Caco-2 (cell line): ENCODE measurements around the gene BHLHE23. TPM values are rescaled to one million over a fixed set of nuclear protein-coding genes. Genes with fewer than 3 reads are reported as not detected.

Experiments used
- BruUV-seq: library from RNA; stranded (reverse); fragments of 400-500 nt; replicated peaks from 2 replicates; lab custom pipeline; 2021; lab: Mats Ljungman, UMichigan
- CTCF ChIA-PET: fragments of 300-600 bp; sonication (Branson Sonifier 250); formaldehyde crosslinking; loops from one replicate; lab custom pipeline; 2022; ENCODE audit warnings: antibody characterized with exemption; lab: Charles Lee
- POLR2A ChIA-PET: fragments of 300-600 bp; sonication (Branson Sonifier 250); formaldehyde crosslinking; loops from one replicate; lab custom pipeline; 2022; ENCODE audit warnings: antibody characterized with exemption; lab: Charles Lee
- DNase-seq, 2 experiments: peaks; one replicate each; pipeline versions ENCODE4 v3.0.0 to v3.0.0-alpha.2; 2020 to 2022
- H3K27me3 ChIP-seq: replicated peaks from 2 replicates; pipeline ENCODE4 v1.6.0; 2011; ENCODE audit warnings: low read length; ENCODE audit not compliant: control insufficient read depth, insufficient read depth
- H3K36me3 ChIP-seq: 2 replicates; pipeline ENCODE4 v1.5.1; 2011; ENCODE audit warnings: low read length; ENCODE audit not compliant: control insufficient read depth, insufficient read depth
- H3K4me1 ChIP-seq: fragments of 250-450 bp; sonication (Bioruptor Pico); 2 replicates; pipeline ENCODE4 v1.5.1; 2020; ENCODE audit warnings: mild to moderate bottlenecking
- H3K4me3 ChIP-seq: 2 replicates; pipeline ENCODE4 v1.5.1; 2011; ENCODE audit warnings: low read depth, mild to moderate bottlenecking, control low read depth, low read length
- H3K9me3 ChIP-seq: fragments of 250-450 bp; sonication (Bioruptor Pico); 2 replicates; pipeline ENCODE4 v1.5.1; 2020; ENCODE audit warnings: mild to moderate bottlenecking, moderate library complexity
- H3K27ac Mint-ChIP-seq: one replicate; pipeline ENCODE4 v1.8.0; 2022; ENCODE audit warnings: mixed read lengths; ENCODE audit not compliant: unreplicated experiment
- H3K27me3 Mint-ChIP-seq: one replicate; pipeline ENCODE4 v1.8.0; 2022; ENCODE audit warnings: mixed read lengths; ENCODE audit not compliant: insufficient read depth, unreplicated experiment
- H3K36me3 Mint-ChIP-seq: one replicate; pipeline ENCODE4 v1.8.0; 2022; ENCODE audit warnings: mild to moderate bottlenecking, mixed read lengths; ENCODE audit not compliant: insufficient read depth, unreplicated experiment
- H3K4me1 Mint-ChIP-seq: one replicate; pipeline ENCODE4 v1.8.0; 2022; ENCODE audit warnings: low read depth, mixed read lengths; ENCODE audit not compliant: unreplicated experiment
- H3K4me3 Mint-ChIP-seq: one replicate; pipeline ENCODE4 v1.8.0; 2022; ENCODE audit warnings: mild to moderate bottlenecking, moderate library complexity, mixed read lengths; ENCODE audit not compliant: unreplicated experiment
- H3K9me3 Mint-ChIP-seq: one replicate; pipeline ENCODE4 v1.8.0; 2022; ENCODE audit warnings: mixed read lengths; ENCODE audit not compliant: unreplicated experiment
- intact Hi-C: fragments of 100-400 bp; cut with micrococcal nuclease; formaldehyde crosslinking; loops from one replicate; pipeline ENCODE4 v1.10.0; 2022; ENCODE audit not compliant: unreplicated experiment
- total RNA-seq: library from RNA; stranded (reverse); gene quantifications from 2 replicates; pipeline ENCODE4 v1.2.3, GENCODE V29; 2022
- TF ChIP-seq, protein P1 (sequence below), 2 experiments: fragments of 200-600 bp in 1 of 2; IDR thresholded peaks; 1 replicate in 1 of 2; 2 replicates in 1 of 2; pipeline versions ENCODE4 v1.5.1 to v1.8.0; 2011 to 2022; ENCODE audit warnings: antibody characterized with exemption in 1 of 2, control low read depth in 1 of 2, inconsistent platforms in 1 of 2, low read depth in 1 of 2, low read length in 1 of 2, mild to moderate bottlenecking in 1 of 2, moderate library complexity in 1 of 2; ENCODE audit not compliant: insufficient read depth in 1 of 2, severe bottlenecking in 1 of 2, unreplicated experiment in 1 of 2

Gene BHLHE23
- total RNA-seq, 1 experiment from 2014 or later, result 0.95 TPM

DNA sequence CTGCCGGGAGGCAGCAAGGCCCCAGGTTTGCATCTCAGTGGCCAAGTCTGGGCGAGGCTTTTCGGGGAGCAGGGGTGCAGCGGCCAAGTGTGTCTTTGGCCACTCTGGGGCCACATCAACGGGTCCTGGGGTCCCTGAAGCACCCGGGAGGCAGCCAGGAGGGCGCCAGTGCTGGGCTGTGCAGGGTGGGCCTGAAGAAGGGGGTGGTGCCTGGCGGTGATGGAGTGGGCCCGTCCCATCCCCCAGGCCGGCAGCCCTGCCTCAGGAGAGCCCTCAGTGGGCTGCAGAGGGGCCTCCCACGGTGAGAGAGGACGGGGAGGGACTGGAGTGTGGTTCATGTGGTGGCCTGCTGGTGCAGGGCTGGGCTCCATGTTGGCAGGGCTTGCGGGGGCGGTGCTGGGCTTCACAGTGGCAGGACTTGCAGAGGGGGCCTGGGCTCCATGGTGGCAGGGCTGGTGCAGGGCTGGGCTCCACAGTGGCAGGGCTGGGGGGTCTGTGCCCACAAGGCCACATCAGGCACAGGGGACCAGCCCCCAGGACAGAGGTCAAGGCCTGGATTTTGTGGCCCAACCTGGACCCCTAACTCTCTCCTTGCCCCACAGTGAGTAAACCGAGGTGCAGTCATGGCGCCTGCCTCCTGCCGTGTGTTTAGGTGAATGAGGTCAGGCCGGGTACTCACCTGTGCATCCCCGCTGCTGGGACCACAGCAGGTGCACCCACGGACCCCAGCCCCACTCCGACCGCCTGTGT, 10.5 kb upstream of the BHLHE23 start:
- H3K36me3 ChIP-seq, result no peaks in the 10 kb centered on the region; the same call in 1 of the 2 replicates
- ChIA-PET POLR2A (interaction anchor here (0.6 kb wide), 1 partner anchor 213 kb away, joined by 3 read pairs; the partner anchor contains the start of gene OGFR), CTCF (interaction anchor here (0.9 to 2.9 kb wide), 2 partner anchors 8 to 45 kb away, joined by 4 to 24 read pairs; no protein-coding TSS in a partner anchor)
- Mint-ChIP-seq H3K9me3 (peaks cover 26% of the 10 kb centered on the region), H3K27ac (peak overlapping the region; percentile 81), H3K36me3 (peaks cover 24% of the 10 kb centered on the region), H3K4me3 (no peak overlapping the region), H3K27me3 (no peaks in the 10 kb centered on the region), H3K4me1 (peaks cover 64% of the 10 kb centered on the region)
- DNase-seq, result peak in 1 of 2 experiments; percentile 58
- H3K9me3 ChIP-seq, result peaks cover 10% of the 10 kb centered on the region
- intact Hi-C loops, result no loop called here
- BruUV-seq, result no TSS peak
- no peak overlapping the region for H3K4me3 ChIP-seq
- H3K4me1 ChIP-seq, result peaks cover 75% of the 10 kb centered on the region
- no peaks in the 10 kb centered on the region for H3K27me3 ChIP-seq
- TF ChIP-seq, protein P1, sequence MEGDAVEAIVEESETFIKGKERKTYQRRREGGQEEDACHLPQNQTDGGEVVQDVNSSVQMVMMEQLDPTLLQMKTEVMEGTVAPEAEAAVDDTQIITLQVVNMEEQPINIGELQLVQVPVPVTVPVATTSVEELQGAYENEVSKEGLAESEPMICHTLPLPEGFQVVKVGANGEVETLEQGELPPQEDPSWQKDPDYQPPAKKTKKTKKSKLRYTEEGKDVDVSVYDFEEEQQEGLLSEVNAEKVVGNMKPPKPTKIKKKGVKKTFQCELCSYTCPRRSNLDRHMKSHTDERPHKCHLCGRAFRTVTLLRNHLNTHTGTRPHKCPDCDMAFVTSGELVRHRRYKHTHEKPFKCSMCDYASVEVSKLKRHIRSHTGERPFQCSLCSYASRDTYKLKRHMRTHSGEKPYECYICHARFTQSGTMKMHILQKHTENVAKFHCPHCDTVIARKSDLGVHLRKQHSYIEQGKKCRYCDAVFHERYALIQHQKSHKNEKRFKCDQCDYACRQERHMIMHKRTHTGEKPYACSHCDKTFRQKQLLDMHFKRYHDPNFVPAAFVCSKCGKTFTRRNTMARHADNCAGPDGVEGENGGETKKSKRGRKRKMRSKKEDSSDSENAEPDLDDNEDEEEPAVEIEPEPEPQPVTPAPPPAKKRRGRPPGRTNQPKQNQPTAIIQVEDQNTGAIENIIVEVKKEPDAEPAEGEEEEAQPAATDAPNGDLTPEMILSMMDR (IDR thresholded peaks at IDR 0.05; ENCODE audit: insufficient read depth in 1 of 2, low read depth in 1 of 2, low read length in 1 of 2, severe bottlenecking in 1 of 2, unreplicated experiment in 1 of 2), result no peak

DNA sequence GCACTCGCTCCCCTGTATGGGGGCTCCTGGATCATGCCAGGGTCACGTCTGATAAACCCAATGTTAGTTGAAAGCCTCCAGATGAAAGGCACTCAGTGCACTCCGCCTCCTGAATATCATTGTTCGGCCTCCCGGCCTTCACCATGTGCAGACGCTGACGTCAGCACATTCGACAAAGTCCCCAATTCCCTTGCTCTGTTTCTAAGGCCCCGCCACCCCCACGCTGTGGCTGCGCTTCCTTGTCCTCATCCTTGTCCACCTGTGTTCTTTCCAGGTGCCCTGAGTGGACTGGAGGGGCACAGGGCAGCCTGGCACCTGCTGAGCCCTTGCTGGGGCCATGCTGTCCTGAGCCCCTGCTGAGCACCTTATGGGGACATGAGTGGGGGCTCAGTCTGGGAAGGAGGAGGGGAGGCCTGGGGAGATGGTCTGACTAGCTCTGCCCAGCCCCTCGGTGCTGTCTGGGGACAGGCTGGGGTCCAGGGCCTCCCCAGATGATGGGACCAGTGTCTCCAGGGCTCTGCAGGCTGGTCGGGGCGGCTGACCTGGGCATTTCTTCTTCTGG, 9.8 kb upstream of the BHLHE23 start:
- no TSS peak for BruUV-seq
- ChIA-PET CTCF (interaction anchor here (2.9 kb wide), 1 partner anchor 44 kb away, joined by 37 read pairs; no protein-coding TSS in a partner anchor), POLR2A (interaction anchor here (0.6 kb wide), 1 partner anchor 212 kb away, joined by 3 read pairs; the partner anchor contains the start of gene OGFR)
- Mint-ChIP-seq H3K27me3 (no peaks in the 10 kb centered on the region), H3K4me1 (peaks cover 57% of the 10 kb centered on the region), H3K4me3 (peak overlapping the region; percentile 81), H3K27ac (peak overlapping the region; percentile 81), H3K9me3 (peaks cover 26% of the 10 kb centered on the region), H3K36me3 (peaks cover 21% of the 10 kb centered on the region)
- TF ChIP-seq, protein P1 (IDR thresholded peaks at IDR 0.05; ENCODE audit: insufficient read depth in 1 of 2, low read depth in 1 of 2, low read length in 1 of 2, severe bottlenecking in 1 of 2, unreplicated experiment in 1 of 2), result no peak
- no peaks in the 10 kb centered on the region for H3K27me3 ChIP-seq
- peaks cover 68% of the 10 kb centered on the region for H3K4me1 ChIP-seq
- H3K36me3 ChIP-seq, result no peaks in the 10 kb centered on the region; the same call in 1 of the 2 replicates
- H3K4me3 ChIP-seq, result no peak overlapping the region
- intact Hi-C loops, result no loop called here
- DNase-seq, result no peak
- H3K9me3 ChIP-seq, result peaks cover 10% of the 10 kb centered on the region

DNA sequence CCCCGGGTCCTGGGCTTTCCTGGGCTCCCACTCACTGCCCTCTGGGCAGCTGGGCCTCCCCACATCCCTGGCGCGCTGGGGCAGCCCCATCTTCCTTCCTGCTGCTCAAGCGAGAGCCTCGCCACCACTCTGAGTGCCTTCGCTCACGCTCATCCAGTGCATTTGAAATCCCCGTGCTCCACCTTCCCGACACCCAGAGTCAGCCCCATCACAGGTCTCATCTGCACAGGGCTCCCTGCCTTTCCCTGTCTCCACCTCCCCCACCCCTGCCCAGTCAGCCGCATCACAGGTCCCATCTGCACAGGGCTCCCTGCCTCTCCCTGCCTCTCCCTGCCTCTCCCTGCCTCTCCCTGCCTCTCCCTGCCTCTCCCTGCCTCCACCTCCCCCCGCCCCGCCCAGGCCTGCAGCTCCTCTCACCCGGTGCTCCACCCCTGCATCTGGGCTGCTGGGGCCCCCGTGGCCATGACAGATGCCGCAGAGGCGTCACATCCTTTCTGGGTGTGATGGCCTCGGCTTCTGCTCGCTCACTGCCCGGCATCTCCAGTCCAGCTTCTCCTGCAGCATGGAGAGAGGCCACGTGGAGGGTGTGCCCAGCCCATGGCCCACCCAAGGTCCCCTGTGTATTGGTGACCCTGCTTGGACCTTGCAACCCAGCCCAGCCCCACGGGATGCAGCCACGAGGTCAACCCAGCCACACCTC, 9.0 kb upstream of the BHLHE23 start:
- peak overlapping the region; percentile 81 for H3K4me3 Mint-ChIP-seq
- peaks cover 22% of the 10 kb centered on the region for H3K9me3 Mint-ChIP-seq
- CTCF ChIA-PET, result interaction anchor here (0.6 to 2.9 kb wide), 2 partner anchors 43 to 626 kb away, joined by 3 to 37 read pairs; no protein-coding TSS in a partner anchor
- peaks cover 61% of the 10 kb centered on the region for H3K4me1 ChIP-seq
- H3K27ac Mint-ChIP-seq, result peak overlapping the region; percentile 81
- no peaks in the 10 kb centered on the region for H3K27me3 Mint-ChIP-seq
- BruUV-seq, result no TSS peak
- peaks cover 13% of the 10 kb centered on the region for H3K36me3 Mint-ChIP-seq
- no peak for DNase-seq
- H3K4me1 Mint-ChIP-seq, result peaks cover 50% of the 10 kb centered on the region
- POLR2A ChIA-PET, result no interaction called here
- TF ChIP-seq, protein P1 (IDR thresholded peaks at IDR 0.05; ENCODE audit: insufficient read depth in 1 of 2, low read depth in 1 of 2, low read length in 1 of 2, severe bottlenecking in 1 of 2, unreplicated experiment in 1 of 2), result no peak
- no peaks in the 10 kb centered on the region for H3K27me3 ChIP-seq
- H3K9me3 ChIP-seq, result peaks cover 10% of the 10 kb centered on the region
- no peak overlapping the region for H3K4me3 ChIP-seq
- intact Hi-C loops, result loop anchor here (2.0 kb wide), 1 partner anchor 61 kb away; no protein-coding TSS in a partner anchor
- no peaks in the 10 kb centered on the region; the same call in 1 of the 2 replicates for H3K36me3 ChIP-seq
